Motor neuron (in vitro differentiated cells): ENCODE results near the gene RIT2. TPM values are rescaled to one million over a fixed set of nuclear protein-coding genes. Genes with fewer than 3 reads are reported as not detected.
A peak's percentile ranks its signal among the peaks of the same experiment; 100 is the strongest.

ENCODE experiments used
- ATAC-seq, 8 experiments: fragments of 200-7000 bp; cut with Tn5 transposase; replicated peaks in 6 of 8; 2 replicates each; pipeline ENCODE4 v1.8.0; 2021; ENCODE audit warnings: mild to moderate bottlenecking in 8 of 8, moderate library complexity in 8 of 8
- H3K27ac ChIP-seq, 2 donors: fragments of 250-450 bp; sonication (Bioruptor Pico); 2 replicates each; pipeline ENCODE4 v1.9.0; 2021; ENCODE audit warnings: antibody characterized with exemption in 2 of 2, mild to moderate bottlenecking in 2 of 2, moderate library complexity in 1 of 2
- H3K4me1 ChIP-seq, 2 donors: fragments of 250-450 bp; sonication (Bioruptor Pico); replicated peaks in 1 of 2; 2 replicates each; pipeline ENCODE4 v1.6.1; 2021; ENCODE audit warnings: antibody characterized with exemption in 2 of 2, mild to moderate bottlenecking in 2 of 2, moderate library complexity in 1 of 2
- H3K4me3 ChIP-seq, 5 donors: fragments of 250-450 bp; sonication (Bioruptor Pico); 2 replicates each; pipeline ENCODE4 v1.9.0; 2021; ENCODE audit warnings: antibody characterized with exemption in 5 of 5, mild to moderate bottlenecking in 5 of 5, moderate library complexity in 4 of 5
- WGBS, 10 experiments: fragments of 450-650 bp; shearing (Covaris generic); methylation state at CpG; one replicate each; pipeline ENCODE4 v1.0.0; 2022; 5-methylcytosine and 5-hydroxymethylcytosine counted together
- in situ Hi-C, 9 experiments: fragments of 400-800 bp; cut with MboI; loops; one replicate each; pipeline ENCODE4 v1.15.0; 2021; ENCODE audit warnings: low sequenced_read_pairs in 9 of 9, low pct_unique_long_range_greater_than_20kb in 2 of 9; ENCODE audit not compliant: unreplicated experiment in 9 of 9
- total RNA-seq, 8 experiments: library from RNA; unstranded; fragments of 300-600 nt; gene quantifications; 2 replicates each; pipeline versions ENCODE4 v1.2.3 to v1.2.4, GENCODE V29; 2022

The RIT2 gene
- total RNA-seq, 8 experiments from 2014 or later: 0.52 to 22.0 (median 0.68) TPM; not detected in 2

GRCh38 chr18:43077510-43078308, 37.8 kb downstream of the RIT2 start:
- H3K27ac ChIP-seq: no peak overlapping the region
- WGBS, 10 experiments: 21 to 100% (median 78%) methylated on average over 1 to 5 of the region's 5 CpGs
- peak in 5 of 8 experiments; percentile 22 to 76 (median 61) for ATAC-seq
- in situ Hi-C loops: no loop called here
- peaks cover 4 to 28% of the 10 kb centered on the region in 2 donors for H3K4me1 ChIP-seq
- H3K4me3 ChIP-seq: no peak overlapping the region

- peaks cover 4 to 23% of the 10 kb centered on the region in 2 donors for H3K4me1 ChIP-seq
- no peak for ATAC-seq
- 25 to 100% (median 88%) methylated on average over 1 of the region's 1 CpG; no CpG with 5 or more reads in 1 of the 10 experiments for WGBS, 10 experiments
- H3K27ac ChIP-seq: no peak overlapping the region
- H3K4me3 ChIP-seq: no peak overlapping the region
- in situ Hi-C loops: loop anchor here in 1 of 9 experiments (25.0 kb wide), 1 partner anchor 961 kb away; no protein-coding TSS in a partner anchor
These were observed 41.7 kb downstream of the RIT2 start for GRCh38 chr18:43073771-43074170.

GRCh38 chr18:43068781-43069180, 46.7 kb downstream of the RIT2 start:
- 0 to 100% (median 93%) methylated on average over 1 to 4 of the region's 4 CpGs; no CpG with 5 or more reads in 1 of the 10 experiments for WGBS, 10 experiments
- H3K27ac ChIP-seq: no peak overlapping the region
- peaks cover 0 to 6% of the 10 kb centered on the region in 2 donors for H3K4me1 ChIP-seq
- no peak overlapping the region for H3K4me3 ChIP-seq
- no peak for ATAC-seq
- in situ Hi-C loops: loop anchor here in 1 of 9 experiments (25.0 kb wide), 1 partner anchor 956 kb away; no protein-coding TSS in a partner anchor

GRCh38 chr18:43067570-43067969, 47.9 kb downstream of the RIT2 start:
- ATAC-seq: no peak
- peaks cover 0 to 6% of the 10 kb centered on the region in 2 donors for H3K4me1 ChIP-seq
- no peak overlapping the region for H3K4me3 ChIP-seq
- in situ Hi-C loops: loop anchor here in 1 of 9 experiments (25.0 kb wide), 1 partner anchor 955 kb away; no protein-coding TSS in a partner anchor
- WGBS, 10 experiments: 0 to 100% (median 63%) methylated on average over 1 of the region's 1 CpG; no CpG with 5 or more reads in 3 of the 10 experiments
- H3K27ac ChIP-seq: no peak overlapping the region

- in situ Hi-C loops: loop anchor here in 1 of 9 experiments (25.0 kb wide), 1 partner anchor 950 kb away; no protein-coding TSS in a partner anchor
- ATAC-seq: no peak
- 34 to 100% (median 88%) methylated on average over 2 to 6 of the region's 6 CpGs; no CpG with 5 or more reads in 2 of the 10 experiments for WGBS, 10 experiments
- H3K4me1 ChIP-seq: peaks cover 0 to 5% of the 10 kb centered on the region in 2 donors
- no peak overlapping the region for H3K27ac ChIP-seq
- H3K4me3 ChIP-seq: no peak overlapping the region
These were observed 53.7 kb downstream of the RIT2 start for GRCh38 chr18:43061816-43062215.

GRCh38 chr18:43061318-43061717, 54.2 kb downstream of the RIT2 start:
- Histone ChIP-seq H3K27ac (no peak overlapping the region), H3K4me1 (peaks cover 0 to 9% of the 10 kb centered on the region in 2 donors), H3K4me3 (no peak overlapping the region)
- in situ Hi-C loops: loop anchor here in 1 of 9 experiments (25.0 kb wide), 1 partner anchor 949 kb away; no protein-coding TSS in a partner anchor
- ATAC-seq: no peak
- 0 to 94% (median 79%) methylated on average over 1 to 4 of the region's 4 CpGs; no CpG with 5 or more reads in 1 of the 10 experiments for WGBS, 10 experiments

GRCh38 chr18:43060020-43060419, 55.5 kb downstream of the RIT2 start:
- Histone ChIP-seq H3K27ac (no peak overlapping the region), H3K4me1 (peaks cover 2 to 19% of the 10 kb centered on the region in 2 donors), H3K4me3 (no peak overlapping the region)
- no peak for ATAC-seq
- in situ Hi-C loops: loop anchor here in 1 of 9 experiments (25.0 kb wide), 1 partner anchor 948 kb away; no protein-coding TSS in a partner anchor
- WGBS, 10 experiments: 6 to 100% (median 43%) methylated on average over 1 of the region's 1 CpG; no CpG with 5 or more reads in 2 of the 10 experiments

GRCh38 chr18:43054815-43055519, 60.5 kb downstream of the RIT2 start:
- peaks cover 3 to 31% of the 10 kb centered on the region in 2 donors for H3K4me1 ChIP-seq
- peak in 5 of 8 experiments; percentile 24 to 82 (median 68) for ATAC-seq
- in situ Hi-C loops: loop anchor here in 1 of 9 experiments (25.0 kb wide), 1 partner anchor 943 kb away; no protein-coding TSS in a partner anchor
- H3K4me3 ChIP-seq: no peak overlapping the region
- WGBS, 10 experiments: 33 to 79% (median 72%) methylated on average over 3 to 7 of the region's 7 CpGs; no CpG with 5 or more reads in 2 of the 10 experiments
- H3K27ac ChIP-seq: no peak overlapping the region

GRCh38 chr18:43049021-43049420, 66.5 kb downstream of the RIT2 start:
- H3K27ac ChIP-seq: no peak overlapping the region
- ATAC-seq: no peak
- in situ Hi-C loops: no loop called here
- H3K4me3 ChIP-seq: no peak overlapping the region
- WGBS, 10 experiments: 0 to 100% (median 88%) methylated on average over 1 to 3 of the region's 3 CpGs; no CpG with 5 or more reads in 1 of the 10 experiments
- peaks cover 0 to 2% of the 10 kb centered on the region in 2 donors for H3K4me1 ChIP-seq

GRCh38 chr18:43046322-43046721, 69.2 kb downstream of the RIT2 start:
- Histone ChIP-seq H3K4me1 (no peaks in the 10 kb centered on the region), H3K27ac (no peak overlapping the region), H3K4me3 (no peak overlapping the region)
- ATAC-seq: peak in 4 of 8 experiments; percentile 37 to 54 (median 46)
- in situ Hi-C loops: no loop called here
- WGBS, 10 experiments: 0 to 86% (median 47%) methylated on average over 1 of the region's 2 CpGs; no CpG with 5 or more reads in 6 of the 10 experiments

- Histone ChIP-seq H3K4me3 (no peak overlapping the region), H3K4me1 (no peaks in the 10 kb centered on the region), H3K27ac (no peak overlapping the region)
- in situ Hi-C loops: no loop called here
- 0 to 100% (median 34%) methylated on average over 1 to 4 of the region's 4 CpGs; no CpG with 5 or more reads in 4 of the 10 experiments for WGBS, 10 experiments
- no peak for ATAC-seq
These were observed 71.9 kb downstream of the RIT2 start for GRCh38 chr18:43043626-43044025.

- in situ Hi-C loops: no loop called here
- WGBS, 10 experiments: 0 to 100% (median 93%) methylated on average over 2 of the region's 2 CpGs; no CpG with 5 or more reads in 4 of the 10 experiments
- ATAC-seq: no peak
- Histone ChIP-seq H3K27ac (no peak overlapping the region), H3K4me3 (no peak overlapping the region), H3K4me1 (no peaks in the 10 kb centered on the region)
These were observed 75.2 kb downstream of the RIT2 start for GRCh38 chr18:43040281-43040680.
